Spleen (tissue), 7 donors: ENCODE measurements around the gene HOXB2.

Experiments
- POLR2A ChIP-seq, 3 donors: fragments of 450-650 bp; IDR thresholded peaks; one replicate each; pipeline ENCODE4 v1.5.1; 2017; ENCODE audit warnings: antibody characterized with exemption in 3 of 3, mild to moderate bottlenecking in 1 of 3
- POLR2AphosphoS5 ChIP-seq, 3 donors: sonication (generic); formaldehyde crosslinking; IDR thresholded peaks; one replicate each; pipeline ENCODE4 v1.5.1; 2017; ENCODE audit warnings: antibody characterized with exemption in 3 of 3
- TF ChIP-seq, protein P1 (sequence below), 11 experiments: fragments of 200-600 bp in 7 of 11; fragments of 450-650 bp in 4 of 11; sonication (generic) in 4 of 11; IDR thresholded peaks in 8 of 11; conservative IDR thresholded peaks in 3 of 11; 1 replicate in 7 of 11; 2 replicates in 4 of 11; pipeline versions ENCODE4 v1.4.0 to v1.8.0; 2016 to 2021; ENCODE audit warnings: antibody characterized with exemption in 11 of 11, inconsistent platforms in 4 of 11, mild to moderate bottlenecking in 1 of 11
- donor health status: DM: no; HTN: no; CAD: no; lungs with moderate emphysema.
- donor health status: DM: no; HTN: no; CAD: no.
- donor health status: DM: no; HTN: no; CAD: no.

DNA sequence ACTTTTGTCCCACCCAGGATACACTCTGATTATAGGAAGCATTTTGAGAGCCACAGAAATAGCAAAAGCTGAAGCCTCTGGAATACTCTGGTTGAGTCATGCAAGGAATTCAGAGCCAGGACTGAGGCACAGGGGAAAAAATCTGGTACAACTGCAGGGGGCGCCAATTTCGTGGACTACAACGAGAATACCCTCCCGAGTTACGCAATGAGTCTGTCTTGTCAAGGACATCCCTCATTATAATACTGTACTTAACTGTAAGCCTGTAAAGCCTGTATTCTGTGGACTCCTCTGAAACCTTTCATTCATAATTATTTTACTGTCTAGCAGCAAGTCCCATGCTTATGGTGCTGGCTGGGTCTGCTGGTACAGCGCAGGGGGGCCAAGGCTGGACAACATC, 21.9 kb downstream of the HOXB2 start:
- no peak for TF ChIP-seq POLR2A (IDR thresholded peaks at IDR 0.05)
- TF ChIP-seq, protein P1, sequence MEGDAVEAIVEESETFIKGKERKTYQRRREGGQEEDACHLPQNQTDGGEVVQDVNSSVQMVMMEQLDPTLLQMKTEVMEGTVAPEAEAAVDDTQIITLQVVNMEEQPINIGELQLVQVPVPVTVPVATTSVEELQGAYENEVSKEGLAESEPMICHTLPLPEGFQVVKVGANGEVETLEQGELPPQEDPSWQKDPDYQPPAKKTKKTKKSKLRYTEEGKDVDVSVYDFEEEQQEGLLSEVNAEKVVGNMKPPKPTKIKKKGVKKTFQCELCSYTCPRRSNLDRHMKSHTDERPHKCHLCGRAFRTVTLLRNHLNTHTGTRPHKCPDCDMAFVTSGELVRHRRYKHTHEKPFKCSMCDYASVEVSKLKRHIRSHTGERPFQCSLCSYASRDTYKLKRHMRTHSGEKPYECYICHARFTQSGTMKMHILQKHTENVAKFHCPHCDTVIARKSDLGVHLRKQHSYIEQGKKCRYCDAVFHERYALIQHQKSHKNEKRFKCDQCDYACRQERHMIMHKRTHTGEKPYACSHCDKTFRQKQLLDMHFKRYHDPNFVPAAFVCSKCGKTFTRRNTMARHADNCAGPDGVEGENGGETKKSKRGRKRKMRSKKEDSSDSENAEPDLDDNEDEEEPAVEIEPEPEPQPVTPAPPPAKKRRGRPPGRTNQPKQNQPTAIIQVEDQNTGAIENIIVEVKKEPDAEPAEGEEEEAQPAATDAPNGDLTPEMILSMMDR (IDR thresholded peaks at IDR 0.05 in 8 of 11, conservative IDR thresholded peaks at IDR 0.05 in 3 of 11) = no peak
- no peak for TF ChIP-seq POLR2AphosphoS5 (IDR thresholded peaks at IDR 0.05)
